WTC11 (cell line): Measurements from ENCODE around the gene SLAMF1. TPM values are rescaled to one million over a fixed set of nuclear protein-coding genes. Genes with fewer than 3 reads are reported as not detected.

ENCODE experiments used
- ATAC-seq: fragments of 200-7000 bp; cut with Tn5 transposase; 2 replicates; pipeline ENCODE4 v1.10.0; 2021; ENCODE audit warnings: mild to moderate bottlenecking, moderate library complexity
- CTCF ChIA-PET: fragments of 300-600 bp; sonication (Branson Sonifier 250); formaldehyde crosslinking; loops from one replicate; lab custom pipeline; 2021; ENCODE audit warnings: antibody characterized with exemption; lab: Charles Lee
- POLR2A ChIA-PET: fragments of 350-600 bp; sonication (Branson Sonifier 250); formaldehyde crosslinking; loops from one replicate; lab custom pipeline; 2021; ENCODE audit warnings: antibody characterized with exemption; lab: Charles Lee
- DNase-seq: peaks from one replicate; pipeline ENCODE4 v3.0.0; 2021; ENCODE audit warnings: low spot score
- H3K27ac Mint-ChIP-seq: 2 replicates; pipeline ENCODE4 v1.8.0; 2021; ENCODE audit warnings: mixed read lengths
- H3K27me3 Mint-ChIP-seq: 2 replicates; pipeline ENCODE4 v1.8.0; 2021; ENCODE audit warnings: low read depth, mild to moderate bottlenecking, moderate library complexity, mixed read lengths
- H3K36me3 Mint-ChIP-seq: 2 replicates; pipeline ENCODE4 v1.8.0; 2021; ENCODE audit warnings: mixed read lengths
- H3K4me1 Mint-ChIP-seq: 2 replicates; pipeline ENCODE4 v1.8.0; 2022; ENCODE audit warnings: mixed read lengths
- H3K4me3 Mint-ChIP-seq: 2 replicates; pipeline ENCODE4 v1.8.0; 2021; ENCODE audit warnings: mild to moderate bottlenecking, moderate library complexity, mixed read lengths
- H3K9me3 Mint-ChIP-seq: 2 replicates; pipeline ENCODE4 v1.8.0; 2021; ENCODE audit warnings: mixed read lengths
- CBFB ChIP-seq: sonication (generic); formaldehyde crosslinking; IDR thresholded peaks from 2 replicates; pipeline ENCODE4 v1.8.1; 2022; ENCODE audit warnings: mild to moderate bottlenecking, low read depth, missing genetic modification reagents
- ESRRA ChIP-seq: sonication (generic); formaldehyde crosslinking; IDR thresholded peaks from 2 replicates; pipeline ENCODE4 v1.8.1; 2022; ENCODE audit warnings: mild to moderate bottlenecking, missing genetic modification reagents, borderline replicate concordance
- ETV6 ChIP-seq: sonication (generic); formaldehyde crosslinking; IDR thresholded peaks from 2 replicates; pipeline ENCODE4 v1.8.1; 2022; ENCODE audit warnings: mild to moderate bottlenecking, missing genetic modification reagents
- FOXJ3 ChIP-seq: sonication (generic); formaldehyde crosslinking; IDR thresholded peaks from 2 replicates; pipeline ENCODE4 v1.9.0; 2021; ENCODE audit warnings: missing genetic modification reagents, mild to moderate bottlenecking, borderline replicate concordance
- FOXK1 ChIP-seq: sonication (generic); formaldehyde crosslinking; IDR thresholded peaks from 2 replicates; pipeline ENCODE4 v1.8.0; 2022; ENCODE audit warnings: mild to moderate bottlenecking, moderate library complexity, missing genetic modification reagents
- GTF2I ChIP-seq: fragments of 250-450 bp; sonication (Bioruptor Pico); conservative IDR thresholded peaks from 2 replicates; pipeline ENCODE4 v1.4.0; 2021; ENCODE audit warnings: mild to moderate bottlenecking
- KAT7 ChIP-seq: sonication (generic); formaldehyde crosslinking; IDR thresholded peaks from 2 replicates; pipeline ENCODE4 v1.8.1; 2023; ENCODE audit warnings: missing genetic modification reagents, mild to moderate bottlenecking, borderline replicate concordance
- NFYB ChIP-seq: sonication (generic); formaldehyde crosslinking; conservative IDR thresholded peaks from 2 replicates; pipeline ENCODE4 v1.8.0; 2022; ENCODE audit warnings: low read depth, missing genetic modification reagents
- NR1H2 ChIP-seq: sonication (generic); formaldehyde crosslinking; IDR thresholded peaks from 2 replicates; pipeline ENCODE4 v1.9.0; 2021; ENCODE audit warnings: mild to moderate bottlenecking, moderate library complexity, missing genetic modification reagents
- OVOL2 ChIP-seq: fragments of 250-450 bp; sonication (Bioruptor Pico); IDR thresholded peaks from 2 replicates; pipeline ENCODE4 v1.9.0; 2021; ENCODE audit warnings: mild to moderate bottlenecking, borderline replicate concordance
- PRRX2 ChIP-seq: fragments of 250-450 bp; sonication (Bioruptor Pico); IDR thresholded peaks from 2 replicates; pipeline ENCODE4 v1.8.0; 2021; ENCODE audit warnings: mild to moderate bottlenecking
- SMAD4 ChIP-seq: sonication (generic); formaldehyde crosslinking; IDR thresholded peaks from 2 replicates; pipeline ENCODE4 v1.8.0; 2022; ENCODE audit warnings: mild to moderate bottlenecking, missing genetic modification reagents
- ZNF219 ChIP-seq: sonication (generic); formaldehyde crosslinking; IDR thresholded peaks from 2 replicates; pipeline ENCODE4 v1.8.0; 2023; ENCODE audit warnings: missing genetic modification reagents, mild to moderate bottlenecking, borderline replicate concordance
- ZNF232 ChIP-seq: sonication (generic); formaldehyde crosslinking; IDR thresholded peaks from 2 replicates; pipeline ENCODE4 v1.8.0; 2022; ENCODE audit warnings: mild to moderate bottlenecking, missing genetic modification reagents
- ZNF263 ChIP-seq: sonication (generic); formaldehyde crosslinking; IDR thresholded peaks from 2 replicates; pipeline ENCODE4 v1.8.1; 2022; ENCODE audit warnings: low read depth, mild to moderate bottlenecking, moderate library complexity, missing genetic modification reagents
- ZNF416 ChIP-seq: fragments of 250-450 bp; sonication (Bioruptor Pico); IDR thresholded peaks from 2 replicates; pipeline ENCODE4 v1.9.0; 2021; ENCODE audit warnings: mild to moderate bottlenecking, inconsistent platforms
- total RNA-seq: library from RNA; stranded (reverse); gene quantifications from 3 replicates; pipeline ENCODE4 v1.2.3, GENCODE V29; 2021
- TF ChIP-seq, protein P1 (sequence below): sonication (generic); formaldehyde crosslinking; IDR thresholded peaks from 2 replicates; pipeline ENCODE4 v1.8.1; 2022; ENCODE audit warnings: mild to moderate bottlenecking, missing genetic modification reagents, moderate library complexity, borderline replicate concordance
- TF ChIP-seq, protein P2 (sequence below): sonication (generic); formaldehyde crosslinking; IDR thresholded peaks from 2 replicates; pipeline ENCODE4 v1.8.1; 2023; ENCODE audit warnings: mild to moderate bottlenecking, missing genetic modification reagents
- TF ChIP-seq, protein P3 (sequence below): sonication (generic); formaldehyde crosslinking; IDR thresholded peaks from 2 replicates; pipeline ENCODE4 v1.8.1; 2023; ENCODE audit warnings: mild to moderate bottlenecking, missing genetic modification reagents, moderate library complexity
- TF ChIP-seq, protein P4 (sequence below): fragments of 200-600 bp; IDR thresholded peaks from 2 replicates; pipeline ENCODE4 v1.8.0; 2022; ENCODE audit warnings: antibody characterized with exemption
- TF ChIP-seq, protein P5 (sequence below): sonication (generic); formaldehyde crosslinking; IDR thresholded peaks from 2 replicates; pipeline ENCODE4 v1.8.1; 2022; ENCODE audit warnings: low read depth, missing genetic modification reagents, borderline replicate concordance
- TF ChIP-seq, protein P6 (sequence below): sonication (generic); formaldehyde crosslinking; IDR thresholded peaks from 2 replicates; pipeline ENCODE4 v1.8.0; 2022; ENCODE audit warnings: mild to moderate bottlenecking, missing genetic modification reagents
- TF ChIP-seq, protein P7 (sequence below): sonication (generic); formaldehyde crosslinking; IDR thresholded peaks from 2 replicates; pipeline ENCODE4 v1.8.1; 2022; ENCODE audit warnings: low read depth, mild to moderate bottlenecking, moderate library complexity, missing genetic modification reagents, borderline replicate concordance
- TF ChIP-seq, protein P8 (sequence below): fragments of 250-450 bp; sonication (Bioruptor Pico); IDR thresholded peaks from 2 replicates; pipeline ENCODE4 v1.9.0; 2021; ENCODE audit warnings: mild to moderate bottlenecking

Gene SLAMF1
- total RNA-seq, 1 experiment from 2014 or later = 0.15 TPM

DNA sequence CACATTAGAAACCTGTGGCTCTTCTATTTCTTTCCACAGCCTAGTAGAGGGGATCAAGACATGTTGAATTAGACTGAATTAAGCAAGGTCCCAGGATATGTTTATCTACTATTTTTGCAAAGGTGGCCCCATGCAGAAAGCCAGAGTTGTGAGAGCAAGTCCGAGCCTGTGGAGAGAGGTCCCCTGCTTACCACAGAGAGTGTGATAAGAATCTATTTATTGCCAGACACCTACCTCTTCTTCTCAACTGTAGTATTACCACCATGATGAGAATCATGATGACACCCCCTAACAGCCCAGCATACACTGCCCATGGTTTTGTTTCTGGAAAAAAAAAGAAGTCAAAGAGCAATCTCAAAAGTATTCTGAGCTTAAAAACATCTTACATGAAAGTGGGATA, 23.0 kb downstream of the SLAMF1 start:
- no peak for TF ChIP-seq KAT7 (CRISPR knock-in tag)
- no peak for TF ChIP-seq CBFB (CRISPR knock-in tag)
- TF ChIP-seq, protein P1, sequence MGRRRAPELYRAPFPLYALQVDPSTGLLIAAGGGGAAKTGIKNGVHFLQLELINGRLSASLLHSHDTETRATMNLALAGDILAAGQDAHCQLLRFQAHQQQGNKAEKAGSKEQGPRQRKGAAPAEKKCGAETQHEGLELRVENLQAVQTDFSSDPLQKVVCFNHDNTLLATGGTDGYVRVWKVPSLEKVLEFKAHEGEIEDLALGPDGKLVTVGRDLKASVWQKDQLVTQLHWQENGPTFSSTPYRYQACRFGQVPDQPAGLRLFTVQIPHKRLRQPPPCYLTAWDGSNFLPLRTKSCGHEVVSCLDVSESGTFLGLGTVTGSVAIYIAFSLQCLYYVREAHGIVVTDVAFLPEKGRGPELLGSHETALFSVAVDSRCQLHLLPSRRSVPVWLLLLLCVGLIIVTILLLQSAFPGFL (CRISPR knock-in tag) = no peak
- TF ChIP-seq, protein P2, sequence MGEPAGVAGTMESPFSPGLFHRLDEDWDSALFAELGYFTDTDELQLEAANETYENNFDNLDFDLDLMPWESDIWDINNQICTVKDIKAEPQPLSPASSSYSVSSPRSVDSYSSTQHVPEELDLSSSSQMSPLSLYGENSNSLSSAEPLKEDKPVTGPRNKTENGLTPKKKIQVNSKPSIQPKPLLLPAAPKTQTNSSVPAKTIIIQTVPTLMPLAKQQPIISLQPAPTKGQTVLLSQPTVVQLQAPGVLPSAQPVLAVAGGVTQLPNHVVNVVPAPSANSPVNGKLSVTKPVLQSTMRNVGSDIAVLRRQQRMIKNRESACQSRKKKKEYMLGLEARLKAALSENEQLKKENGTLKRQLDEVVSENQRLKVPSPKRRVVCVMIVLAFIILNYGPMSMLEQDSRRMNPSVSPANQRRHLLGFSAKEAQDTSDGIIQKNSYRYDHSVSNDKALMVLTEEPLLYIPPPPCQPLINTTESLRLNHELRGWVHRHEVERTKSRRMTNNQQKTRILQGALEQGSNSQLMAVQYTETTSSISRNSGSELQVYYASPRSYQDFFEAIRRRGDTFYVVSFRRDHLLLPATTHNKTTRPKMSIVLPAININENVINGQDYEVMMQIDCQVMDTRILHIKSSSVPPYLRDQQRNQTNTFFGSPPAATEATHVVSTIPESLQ (CRISPR knock-in tag) = no peak
- TF ChIP-seq GTF2I (CRISPR knock-in tag) = no peak
- TF ChIP-seq ZNF219 = no peak
- TF ChIP-seq, protein P3, sequence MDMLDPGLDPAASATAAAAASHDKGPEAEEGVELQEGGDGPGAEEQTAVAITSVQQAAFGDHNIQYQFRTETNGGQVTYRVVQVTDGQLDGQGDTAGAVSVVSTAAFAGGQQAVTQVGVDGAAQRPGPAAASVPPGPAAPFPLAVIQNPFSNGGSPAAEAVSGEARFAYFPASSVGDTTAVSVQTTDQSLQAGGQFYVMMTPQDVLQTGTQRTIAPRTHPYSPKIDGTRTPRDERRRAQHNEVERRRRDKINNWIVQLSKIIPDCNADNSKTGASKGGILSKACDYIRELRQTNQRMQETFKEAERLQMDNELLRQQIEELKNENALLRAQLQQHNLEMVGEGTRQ (CRISPR knock-in tag) = no peak
- TF ChIP-seq FOXJ3 = no peak
- TF ChIP-seq, protein P4, sequence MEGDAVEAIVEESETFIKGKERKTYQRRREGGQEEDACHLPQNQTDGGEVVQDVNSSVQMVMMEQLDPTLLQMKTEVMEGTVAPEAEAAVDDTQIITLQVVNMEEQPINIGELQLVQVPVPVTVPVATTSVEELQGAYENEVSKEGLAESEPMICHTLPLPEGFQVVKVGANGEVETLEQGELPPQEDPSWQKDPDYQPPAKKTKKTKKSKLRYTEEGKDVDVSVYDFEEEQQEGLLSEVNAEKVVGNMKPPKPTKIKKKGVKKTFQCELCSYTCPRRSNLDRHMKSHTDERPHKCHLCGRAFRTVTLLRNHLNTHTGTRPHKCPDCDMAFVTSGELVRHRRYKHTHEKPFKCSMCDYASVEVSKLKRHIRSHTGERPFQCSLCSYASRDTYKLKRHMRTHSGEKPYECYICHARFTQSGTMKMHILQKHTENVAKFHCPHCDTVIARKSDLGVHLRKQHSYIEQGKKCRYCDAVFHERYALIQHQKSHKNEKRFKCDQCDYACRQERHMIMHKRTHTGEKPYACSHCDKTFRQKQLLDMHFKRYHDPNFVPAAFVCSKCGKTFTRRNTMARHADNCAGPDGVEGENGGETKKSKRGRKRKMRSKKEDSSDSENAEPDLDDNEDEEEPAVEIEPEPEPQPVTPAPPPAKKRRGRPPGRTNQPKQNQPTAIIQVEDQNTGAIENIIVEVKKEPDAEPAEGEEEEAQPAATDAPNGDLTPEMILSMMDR = no peak
- no peak for TF ChIP-seq PRRX2 (CRISPR knock-in tag)
- TF ChIP-seq, protein P5, sequence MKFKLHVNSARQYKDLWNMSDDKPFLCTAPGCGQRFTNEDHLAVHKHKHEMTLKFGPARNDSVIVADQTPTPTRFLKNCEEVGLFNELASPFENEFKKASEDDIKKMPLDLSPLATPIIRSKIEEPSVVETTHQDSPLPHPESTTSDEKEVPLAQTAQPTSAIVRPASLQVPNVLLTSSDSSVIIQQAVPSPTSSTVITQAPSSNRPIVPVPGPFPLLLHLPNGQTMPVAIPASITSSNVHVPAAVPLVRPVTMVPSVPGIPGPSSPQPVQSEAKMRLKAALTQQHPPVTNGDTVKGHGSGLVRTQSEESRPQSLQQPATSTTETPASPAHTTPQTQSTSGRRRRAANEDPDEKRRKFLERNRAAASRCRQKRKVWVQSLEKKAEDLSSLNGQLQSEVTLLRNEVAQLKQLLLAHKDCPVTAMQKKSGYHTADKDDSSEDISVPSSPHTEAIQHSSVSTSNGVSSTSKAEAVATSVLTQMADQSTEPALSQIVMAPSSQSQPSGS = no peak
- TF ChIP-seq ESRRA (CRISPR knock-in tag) = no peak
- TF ChIP-seq, protein P6, sequence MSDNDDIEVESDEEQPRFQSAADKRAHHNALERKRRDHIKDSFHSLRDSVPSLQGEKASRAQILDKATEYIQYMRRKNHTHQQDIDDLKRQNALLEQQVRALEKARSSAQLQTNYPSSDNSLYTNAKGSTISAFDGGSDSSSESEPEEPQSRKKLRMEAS = no peak
- TF ChIP-seq, protein P7, sequence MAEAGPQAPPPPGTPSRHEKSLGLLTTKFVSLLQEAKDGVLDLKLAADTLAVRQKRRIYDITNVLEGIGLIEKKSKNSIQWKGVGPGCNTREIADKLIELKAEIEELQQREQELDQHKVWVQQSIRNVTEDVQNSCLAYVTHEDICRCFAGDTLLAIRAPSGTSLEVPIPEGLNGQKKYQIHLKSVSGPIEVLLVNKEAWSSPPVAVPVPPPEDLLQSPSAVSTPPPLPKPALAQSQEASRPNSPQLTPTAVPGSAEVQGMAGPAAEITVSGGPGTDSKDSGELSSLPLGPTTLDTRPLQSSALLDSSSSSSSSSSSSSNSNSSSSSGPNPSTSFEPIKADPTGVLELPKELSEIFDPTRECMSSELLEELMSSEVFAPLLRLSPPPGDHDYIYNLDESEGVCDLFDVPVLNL (CRISPR knock-in tag) = no peak
- TF ChIP-seq ZNF263 = no peak
- TF ChIP-seq NFYB (CRISPR knock-in tag) = no peak
- no peak for TF ChIP-seq ETV6 (CRISPR knock-in tag)
- Mint-ChIP-seq H3K27me3 (no peaks in the 10 kb centered on the region; the same call in 1 of the 2 replicates), H3K36me3 (peaks cover 6% of the 10 kb centered on the region), H3K9me3 (peaks cover 14% of the 10 kb centered on the region), H3K4me1 (peaks cover 10% of the 10 kb centered on the region), H3K4me3 (no peak overlapping the region), H3K27ac (no peak overlapping the region)
- CTCF ChIA-PET = no interaction called here
- no peak for DNase-seq
- ATAC-seq = no peak
- POLR2A ChIA-PET = no interaction called here

DNA sequence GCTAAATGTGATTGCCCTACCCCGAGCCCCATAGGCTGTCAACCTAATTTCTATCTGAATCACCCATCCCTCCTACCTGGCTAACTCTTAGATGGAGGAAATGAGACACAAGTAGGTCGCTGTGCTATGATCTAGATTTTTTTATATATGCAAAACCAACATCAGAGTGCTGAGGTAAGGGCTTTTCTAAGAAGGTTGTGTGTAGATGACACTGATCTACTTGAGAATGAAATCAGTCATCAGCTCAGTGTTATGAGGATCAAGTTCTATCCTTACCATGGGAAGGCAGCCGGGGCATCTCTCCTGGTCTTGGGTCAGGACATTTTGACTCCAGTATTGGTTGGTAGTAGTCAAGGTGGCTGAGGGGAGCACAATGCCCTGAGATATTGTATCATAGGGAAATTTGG, 23.6 kb downstream of the SLAMF1 start:
- DNase-seq = no peak
- H3K27me3 Mint-ChIP-seq = no peaks in the 10 kb centered on the region; the same call in 1 of the 2 replicates
- no peak overlapping the region for H3K27ac Mint-ChIP-seq
- ATAC-seq = no peak
- peaks cover 10% of the 10 kb centered on the region for H3K4me1 Mint-ChIP-seq
- H3K4me3 Mint-ChIP-seq = no peak overlapping the region
- ChIA-PET CTCF (no interaction called here), POLR2A (no interaction called here)
- H3K9me3 Mint-ChIP-seq = peaks cover 17% of the 10 kb centered on the region
- peaks cover 7% of the 10 kb centered on the region for H3K36me3 Mint-ChIP-seq
- TF ChIP-seq ZNF416 (CRISPR knock-in tag) (no peak), NR1H2 (no peak), ZNF219 (no peak), FOXK1 (CRISPR knock-in tag) (no peak), PRRX2 (CRISPR knock-in tag) (no peak), OVOL2 (CRISPR knock-in tag) (no peak), ZNF232 (CRISPR knock-in tag) (no peak), SMAD4 (no peak)
- TF ChIP-seq, protein P8, sequence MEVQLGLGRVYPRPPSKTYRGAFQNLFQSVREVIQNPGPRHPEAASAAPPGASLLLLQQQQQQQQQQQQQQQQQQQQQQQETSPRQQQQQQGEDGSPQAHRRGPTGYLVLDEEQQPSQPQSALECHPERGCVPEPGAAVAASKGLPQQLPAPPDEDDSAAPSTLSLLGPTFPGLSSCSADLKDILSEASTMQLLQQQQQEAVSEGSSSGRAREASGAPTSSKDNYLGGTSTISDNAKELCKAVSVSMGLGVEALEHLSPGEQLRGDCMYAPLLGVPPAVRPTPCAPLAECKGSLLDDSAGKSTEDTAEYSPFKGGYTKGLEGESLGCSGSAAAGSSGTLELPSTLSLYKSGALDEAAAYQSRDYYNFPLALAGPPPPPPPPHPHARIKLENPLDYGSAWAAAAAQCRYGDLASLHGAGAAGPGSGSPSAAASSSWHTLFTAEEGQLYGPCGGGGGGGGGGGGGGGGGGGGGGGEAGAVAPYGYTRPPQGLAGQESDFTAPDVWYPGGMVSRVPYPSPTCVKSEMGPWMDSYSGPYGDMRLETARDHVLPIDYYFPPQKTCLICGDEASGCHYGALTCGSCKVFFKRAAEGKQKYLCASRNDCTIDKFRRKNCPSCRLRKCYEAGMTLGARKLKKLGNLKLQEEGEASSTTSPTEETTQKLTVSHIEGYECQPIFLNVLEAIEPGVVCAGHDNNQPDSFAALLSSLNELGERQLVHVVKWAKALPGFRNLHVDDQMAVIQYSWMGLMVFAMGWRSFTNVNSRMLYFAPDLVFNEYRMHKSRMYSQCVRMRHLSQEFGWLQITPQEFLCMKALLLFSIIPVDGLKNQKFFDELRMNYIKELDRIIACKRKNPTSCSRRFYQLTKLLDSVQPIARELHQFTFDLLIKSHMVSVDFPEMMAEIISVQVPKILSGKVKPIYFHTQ (CRISPR knock-in tag) = no peak
